Karpas-422 (cell line): Measurements from ENCODE around the gene CD86. TPM values are rescaled to one million over a fixed set of nuclear protein-coding genes. Genes with fewer than 3 reads are reported as not detected.
A peak's percentile ranks its signal among the peaks of the same experiment; 100 is the strongest.

Source experiments
- DNase-seq: peaks from one replicate; pipeline ENCODE4 v3.0.0-alpha.2; 2015
- H2AFZ ChIP-seq: fragments of 200-600 bp; sonication (generic); 2 replicates; pipeline ENCODE4 v1.6.1; 2014; ENCODE audit warnings: antibody characterized with exemption, low read length, mixed read lengths
- H3K27ac ChIP-seq: fragments of 200-600 bp; sonication (generic); 2 replicates; pipeline ENCODE4 v1.5.1; 2014; ENCODE audit warnings: mild to moderate bottlenecking, low read length, moderate library complexity
- H3K27me3 ChIP-seq: fragments of 200-600 bp; sonication (generic); 2 replicates; pipeline ENCODE4 v1.6.1; 2014; ENCODE audit warnings: low read length, mixed read lengths
- H3K36me3 ChIP-seq: fragments of 200-600 bp; sonication (generic); 2 replicates; pipeline ENCODE4 v1.6.1; 2014; ENCODE audit warnings: low read length, mixed read lengths; ENCODE audit not compliant: insufficient read depth
- H3K4me1 ChIP-seq: fragments of 200-600 bp; sonication (generic); 2 replicates; pipeline ENCODE4 v1.6.1; 2014; ENCODE audit warnings: mild to moderate bottlenecking, low read length, mixed read lengths
- H3K4me2 ChIP-seq: fragments of 200-600 bp; sonication (generic); 2 replicates; pipeline ENCODE4 v1.6.1; 2014; ENCODE audit warnings: low read length, low read depth, mild to moderate bottlenecking; ENCODE audit not compliant: poor library complexity, severe bottlenecking
- H3K4me3 ChIP-seq: fragments of 200-600 bp; sonication (generic); 2 replicates; pipeline ENCODE4 v1.5.1; 2014; ENCODE audit warnings: mild to moderate bottlenecking, antibody characterized with exemption, low read length, mixed read lengths
- H3K79me2 ChIP-seq: fragments of 200-600 bp; sonication (generic); 2 replicates; pipeline ENCODE4 v1.6.1; 2014; ENCODE audit warnings: mild to moderate bottlenecking, low read length, mixed read lengths
- H3K9ac ChIP-seq: fragments of 200-600 bp; sonication (generic); 2 replicates; pipeline ENCODE4 v1.6.0; 2014; ENCODE audit warnings: low read length
- H3K9me2 ChIP-seq: fragments of 200-600 bp; sonication (generic), shearing (Covaris generic); replicated peaks from 2 replicates; pipeline ENCODE4 v1.6.0; 2014; ENCODE audit warnings: mild to moderate bottlenecking, low read length, moderate library complexity; ENCODE audit not compliant: insufficient read depth
- H3K9me3 ChIP-seq: fragments of 300-700, 200-600 bp; sonication (generic); 2 replicates; pipeline ENCODE4 v1.6.1; 2014; ENCODE audit warnings: low read length, mixed read lengths
- H4K20me1 ChIP-seq: fragments of 200-600 bp; sonication (generic); 2 replicates; pipeline ENCODE4 v1.6.1; 2014; ENCODE audit warnings: mild to moderate bottlenecking, antibody characterized with exemption, low read length, low read depth; ENCODE audit not compliant: insufficient read depth
- total RNA-seq: library from RNA; depleted of rRNA; stranded (reverse); fragments of >200 nt; shearing (Covaris generic); gene quantifications from 2 replicates; pipeline ENCODE4 v1.2.3, GENCODE V29; 2014; ENCODE audit warnings: low replicate concordance

Gene CD86
- total RNA-seq, 1 experiment from 2014 or later = 24.4 TPM

DNA sequence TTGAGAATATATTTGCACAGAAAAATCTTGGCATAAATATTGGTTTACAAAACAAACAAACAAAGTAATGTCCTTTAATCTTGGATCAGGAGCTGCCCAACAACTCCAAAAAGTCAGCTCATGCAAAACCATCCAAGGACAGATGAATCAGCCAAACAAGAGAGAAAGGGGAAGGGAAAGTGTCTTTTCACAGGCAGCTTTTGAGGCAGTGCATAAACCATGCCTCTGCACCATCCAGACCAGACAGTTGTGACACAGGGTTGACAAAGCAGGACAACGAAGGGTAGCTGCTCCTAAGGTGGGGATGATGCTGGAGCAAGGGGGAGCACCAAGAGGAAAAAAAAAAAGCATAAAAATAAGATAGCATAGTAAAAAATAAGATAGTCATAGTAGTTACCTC is 8.7 kb downstream of the CD86 start:
- Histone ChIP-seq H3K79me2 (no peaks in the 10 kb centered on the region), H3K4me2 (peak overlapping the region; percentile 14), H2AFZ (no peak overlapping the region)

DNA sequence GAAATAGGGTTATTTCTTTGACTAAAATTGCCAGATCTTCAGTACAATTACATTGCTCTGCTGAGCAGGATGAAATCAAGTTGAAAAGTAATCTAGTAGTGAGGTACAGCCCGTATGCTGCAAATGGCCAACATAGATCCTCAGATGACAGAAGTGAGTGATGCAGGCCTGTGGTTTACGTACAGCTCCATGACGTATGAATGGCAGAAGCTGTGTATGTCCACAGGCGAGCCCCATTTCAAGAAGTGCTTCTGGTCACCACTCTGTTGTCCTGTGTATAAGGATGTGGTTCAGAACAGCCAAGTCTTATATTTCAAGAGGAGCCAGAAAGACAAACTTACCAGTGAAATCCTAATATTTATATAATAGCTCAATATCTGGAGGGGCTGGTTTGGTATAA is 9.2 kb downstream of the CD86 start:
- H3K4me3 ChIP-seq = no peak overlapping the region
- no peak overlapping the region for H3K27ac ChIP-seq
- H3K36me3 ChIP-seq = no peaks in the 10 kb centered on the region
- H3K9ac ChIP-seq = no peak overlapping the region
- no peaks in the 10 kb centered on the region for H3K9me3 ChIP-seq
- peak overlapping the region; percentile 14 for H3K4me2 ChIP-seq
- H3K27me3 ChIP-seq = no peaks in the 10 kb centered on the region
- no peak for DNase-seq
- no peaks in the 10 kb centered on the region for H3K79me2 ChIP-seq
- no peaks in the 10 kb centered on the region for H3K9me2 ChIP-seq
- H4K20me1 ChIP-seq = no peaks in the 10 kb centered on the region
- no peak overlapping the region for H2AFZ ChIP-seq
- peaks cover 45% of the 10 kb centered on the region for H3K4me1 ChIP-seq

More for the DNA sequence above, 8.7 kb downstream of the CD86 start:
- Histone ChIP-seq H3K4me3 (no peak overlapping the region), H3K27ac (no peak overlapping the region), H3K9ac (no peak overlapping the region), H4K20me1 (no peaks in the 10 kb centered on the region), H3K36me3 (no peaks in the 10 kb centered on the region), H3K9me3 (no peaks in the 10 kb centered on the region), H3K9me2 (no peaks in the 10 kb centered on the region), H3K27me3 (no peaks in the 10 kb centered on the region), H3K4me1 (peaks cover 45% of the 10 kb centered on the region)
- no peak for DNase-seq

DNA sequence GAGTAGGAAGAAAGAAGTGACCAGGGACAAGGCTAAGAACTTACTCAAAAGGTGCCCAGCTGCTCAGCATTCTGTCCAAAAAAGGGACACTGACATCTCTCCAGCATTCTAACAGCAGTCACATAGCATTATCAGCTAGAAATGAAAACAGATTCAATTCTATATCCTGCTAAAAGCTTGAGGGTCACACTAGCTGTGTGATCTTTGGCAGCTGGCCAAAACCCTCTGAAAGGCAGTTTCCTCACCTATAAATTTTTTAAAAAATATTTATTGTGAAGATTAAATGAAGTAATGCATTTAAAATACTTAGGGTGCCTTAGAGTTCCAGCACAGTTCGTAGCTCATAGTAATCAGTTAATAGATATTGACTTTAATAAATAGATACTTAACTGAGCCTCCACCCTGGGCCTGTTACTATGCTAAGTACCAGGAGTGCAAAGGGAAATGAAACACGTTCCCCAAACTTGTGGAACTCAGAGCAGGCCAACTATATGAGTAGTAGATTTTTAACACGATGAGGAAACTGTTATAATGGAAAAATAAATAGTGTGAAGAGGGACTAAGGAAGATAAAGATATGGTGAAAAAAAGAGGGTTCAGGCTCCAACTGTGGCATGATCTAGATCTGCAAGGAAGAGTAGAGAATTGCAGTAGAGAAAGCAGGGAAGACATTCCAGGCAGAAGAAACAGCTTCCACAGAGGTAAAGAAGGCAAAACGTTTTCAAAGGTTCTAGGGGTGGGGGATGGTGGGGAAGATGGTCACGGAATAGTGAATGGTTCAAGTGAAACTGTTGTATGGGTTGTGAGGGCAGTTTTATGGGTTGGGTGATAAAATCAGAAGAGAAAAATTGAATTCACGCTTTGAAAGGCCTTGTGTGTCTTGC is 11.4 kb downstream of the CD86 start:
- H2AFZ ChIP-seq = no peak overlapping the region
- H3K27ac ChIP-seq = no peak overlapping the region
- H4K20me1 ChIP-seq = no peaks in the 10 kb centered on the region
- no peak for DNase-seq
- no peak overlapping the region for H3K9ac ChIP-seq
- H3K27me3 ChIP-seq = no peaks in the 10 kb centered on the region
- peak overlapping the region; percentile 45 for H3K4me2 ChIP-seq
- H3K36me3 ChIP-seq = no peaks in the 10 kb centered on the region
- H3K9me3 ChIP-seq = no peaks in the 10 kb centered on the region
- H3K9me2 ChIP-seq = no peaks in the 10 kb centered on the region
- H3K79me2 ChIP-seq = no peaks in the 10 kb centered on the region
- H3K4me3 ChIP-seq = peak overlapping the region; percentile 22
- peaks cover 45% of the 10 kb centered on the region for H3K4me1 ChIP-seq

DNA sequence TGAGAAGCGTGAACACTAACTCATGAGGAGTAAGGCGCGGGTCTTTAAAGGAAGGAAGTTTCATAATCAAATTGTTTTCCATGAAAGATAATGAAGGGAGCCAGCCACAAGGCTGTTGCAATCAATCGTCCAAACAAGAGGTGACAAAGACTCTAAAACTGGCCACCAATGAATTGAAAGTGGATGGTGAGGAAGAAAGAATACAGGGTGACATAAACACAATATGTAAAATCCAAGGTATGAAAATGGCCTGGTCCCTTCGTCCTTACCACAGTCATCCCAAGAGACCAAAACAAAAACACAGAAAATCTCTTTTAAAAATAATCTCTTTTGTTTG is 12.0 kb downstream of the CD86 start:
- no peak overlapping the region for H2AFZ ChIP-seq
- no peaks in the 10 kb centered on the region for H3K9me3 ChIP-seq
- no peaks in the 10 kb centered on the region for H3K79me2 ChIP-seq
- no peak for DNase-seq
- H3K9ac ChIP-seq = 0 out of 2 replicates have a peak overlapping the region, but pooled peaks have one; percentile 25
- peaks cover 45% of the 10 kb centered on the region for H3K4me1 ChIP-seq
- peak overlapping the region; percentile 45 for H3K4me2 ChIP-seq
- peak overlapping the region; percentile 22 for H3K4me3 ChIP-seq
- H3K36me3 ChIP-seq = no peaks in the 10 kb centered on the region
- H3K27ac ChIP-seq = peak overlapping the region; percentile 44
- H4K20me1 ChIP-seq = no peaks in the 10 kb centered on the region
- H3K27me3 ChIP-seq = no peaks in the 10 kb centered on the region
- no peaks in the 10 kb centered on the region for H3K9me2 ChIP-seq

DNA sequence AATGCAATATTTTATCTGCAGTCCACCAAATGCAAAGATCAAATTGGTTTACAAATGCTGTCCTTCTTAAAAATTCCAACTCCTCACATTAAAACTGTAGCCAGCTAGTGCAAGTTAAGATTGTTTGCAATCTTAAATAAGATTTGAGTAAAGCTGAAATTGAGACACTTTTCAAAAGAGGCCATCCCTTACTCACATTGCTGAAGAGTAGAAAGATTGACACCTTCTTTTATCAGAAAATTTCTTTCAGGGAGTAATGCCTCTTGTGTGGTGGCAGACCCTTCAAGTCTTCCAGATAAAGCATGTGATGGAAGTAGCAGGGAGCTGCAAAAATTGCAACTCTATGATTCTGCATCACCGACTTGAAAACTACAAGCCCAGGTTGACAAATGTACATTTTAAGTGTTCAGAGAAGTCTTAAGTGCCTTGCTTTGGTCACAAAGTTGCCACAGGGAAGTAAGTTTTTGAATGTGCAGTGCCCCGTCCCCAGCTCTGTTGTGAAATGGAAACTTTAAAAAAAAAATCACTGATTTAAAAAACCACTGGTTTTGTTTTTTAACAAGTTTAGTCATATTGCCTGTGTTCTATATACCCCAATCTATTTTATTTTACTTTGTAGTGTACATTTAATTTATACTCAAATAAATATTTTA is 12.6 kb downstream of the CD86 start:
- H3K4me3 ChIP-seq = peak overlapping the region; percentile 22

GRCh38 chr3:122074621-122075265 is 19.6 kb downstream of the CD86 start:
- Histone ChIP-seq H3K9me2 (no peaks in the 10 kb centered on the region), H4K20me1 (no peaks in the 10 kb centered on the region), H3K4me1 (peaks cover 61% of the 10 kb centered on the region), H3K27me3 (no peaks in the 10 kb centered on the region), H3K4me3 (no peak overlapping the region), H3K79me2 (no peaks in the 10 kb centered on the region), H3K27ac (no peak overlapping the region), H2AFZ (no peak overlapping the region), H3K9me3 (no peaks in the 10 kb centered on the region), H3K9ac (no peak overlapping the region), H3K4me2 (no peak overlapping the region), H3K36me3 (no peaks in the 10 kb centered on the region)
- DNase-seq = no peak

More for the DNA sequence above, 12.6 kb downstream of the CD86 start:
- peak overlapping the region; percentile 25; the same call in 1 of the 2 replicates for H3K9ac ChIP-seq
- H3K9me3 ChIP-seq = no peaks in the 10 kb centered on the region
- H2AFZ ChIP-seq = 0 out of 2 replicates have a peak overlapping the region, but pooled peaks have one; percentile 6
- H3K27ac ChIP-seq = peak overlapping the region; percentile 44
- peak overlapping the region; percentile 45 for H3K4me2 ChIP-seq
- no peaks in the 10 kb centered on the region for H4K20me1 ChIP-seq
- H3K27me3 ChIP-seq = no peaks in the 10 kb centered on the region
- H3K79me2 ChIP-seq = no peaks in the 10 kb centered on the region
- H3K36me3 ChIP-seq = no peaks in the 10 kb centered on the region
- H3K9me2 ChIP-seq = no peaks in the 10 kb centered on the region
- peak; percentile 61 for DNase-seq
- H3K4me1 ChIP-seq = peaks cover 45% of the 10 kb centered on the region

DNA sequence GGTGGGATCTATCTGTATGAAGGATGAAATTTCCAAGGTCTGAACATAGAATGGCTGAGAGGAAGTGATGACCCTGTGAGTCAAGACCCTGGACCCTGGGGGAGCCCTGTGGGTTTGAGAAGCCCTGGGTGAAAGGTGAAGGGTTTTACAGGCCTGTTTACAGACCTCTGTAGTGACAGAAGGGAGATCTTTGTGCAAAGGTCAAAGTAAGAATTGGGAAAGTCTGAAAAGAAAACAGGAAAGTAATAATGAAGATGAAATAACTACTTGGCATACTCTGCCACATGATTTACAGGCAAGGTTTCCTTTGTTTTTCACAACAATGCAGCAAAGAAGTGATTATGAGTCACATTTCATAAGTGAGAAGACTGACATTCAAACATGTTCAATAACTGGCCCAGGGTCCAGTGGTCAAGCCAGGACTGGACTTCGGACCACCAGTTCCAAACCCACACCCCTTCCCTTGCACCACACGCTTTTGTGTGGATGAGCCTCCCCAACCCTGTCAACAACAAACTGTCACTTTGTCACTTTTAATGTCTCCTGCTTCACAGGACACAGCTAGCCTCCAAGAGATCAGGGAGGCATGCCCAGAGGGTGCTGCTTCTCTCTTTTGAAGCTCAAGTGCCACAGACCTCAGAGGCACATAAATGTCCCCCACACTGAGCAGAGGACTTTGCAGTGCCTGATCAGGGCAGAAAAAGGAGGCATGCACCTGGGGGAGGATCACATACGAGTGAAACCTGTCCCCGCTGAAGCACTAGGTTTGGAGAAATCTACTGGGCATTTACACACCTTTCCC is 21.5 kb downstream of the CD86 start:
- no peak for DNase-seq
- Histone ChIP-seq H3K9me2 (no peaks in the 10 kb centered on the region), H3K9ac (peak overlapping the region; percentile 71), H3K4me3 (peak overlapping the region; percentile 4; the same call in 1 of the 2 replicates), H3K27ac (peak overlapping the region; percentile 75), H3K36me3 (no peaks in the 10 kb centered on the region), H3K79me2 (no peaks in the 10 kb centered on the region), H3K4me2 (peak overlapping the region; percentile 85), H2AFZ (peak overlapping the region; percentile 79), H3K4me1 (peaks cover 62% of the 10 kb centered on the region), H4K20me1 (no peaks in the 10 kb centered on the region), H3K9me3 (no peaks in the 10 kb centered on the region), H3K27me3 (no peaks in the 10 kb centered on the region)
